ENCODE results near the gene SERPINB8.

- TF ChIP-seq POLR2A (IDR thresholded peaks at IDR 0.05; ENCODE audit: low read depth, low read length) (peak; percentile 67; the same call in 1 of the 2 replicates), POLR2AphosphoS5 (IDR thresholded peaks at IDR 0.05; ENCODE audit: low read depth, low read length) (peak; percentile 40; the same call in 1 of the 2 replicates), TAF1 (IDR thresholded peaks at IDR 0.05; ENCODE audit: borderline replicate concordance, low read depth, low read length) (no peak)
These were observed 33.5 kb upstream of the SERPINB8 start for GRCh38 chr18:63936156-63936931.
